ENCODE data around the gene AZU1.

DNA sequence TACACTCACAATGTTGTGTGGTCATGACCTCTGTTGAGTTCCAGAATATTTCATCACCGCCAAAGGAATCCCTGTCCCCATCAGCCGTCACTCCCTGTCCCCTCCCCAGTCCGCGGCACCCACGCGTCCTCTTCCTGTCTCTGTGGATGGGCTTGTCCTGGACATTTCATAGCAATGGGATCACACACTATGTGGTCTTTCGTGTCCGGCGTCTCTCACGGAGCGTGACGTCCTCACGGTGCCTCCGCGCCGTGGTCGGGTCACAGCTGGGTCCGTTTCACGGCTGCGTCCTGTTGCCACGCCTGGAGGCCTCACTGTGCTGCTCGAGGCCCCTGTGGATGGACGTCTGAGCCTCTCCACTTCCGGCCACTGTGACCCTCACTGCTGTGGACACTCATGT is 6.6 kb downstream of the AZU1 start:
- TF ChIP-seq, protein P1, sequence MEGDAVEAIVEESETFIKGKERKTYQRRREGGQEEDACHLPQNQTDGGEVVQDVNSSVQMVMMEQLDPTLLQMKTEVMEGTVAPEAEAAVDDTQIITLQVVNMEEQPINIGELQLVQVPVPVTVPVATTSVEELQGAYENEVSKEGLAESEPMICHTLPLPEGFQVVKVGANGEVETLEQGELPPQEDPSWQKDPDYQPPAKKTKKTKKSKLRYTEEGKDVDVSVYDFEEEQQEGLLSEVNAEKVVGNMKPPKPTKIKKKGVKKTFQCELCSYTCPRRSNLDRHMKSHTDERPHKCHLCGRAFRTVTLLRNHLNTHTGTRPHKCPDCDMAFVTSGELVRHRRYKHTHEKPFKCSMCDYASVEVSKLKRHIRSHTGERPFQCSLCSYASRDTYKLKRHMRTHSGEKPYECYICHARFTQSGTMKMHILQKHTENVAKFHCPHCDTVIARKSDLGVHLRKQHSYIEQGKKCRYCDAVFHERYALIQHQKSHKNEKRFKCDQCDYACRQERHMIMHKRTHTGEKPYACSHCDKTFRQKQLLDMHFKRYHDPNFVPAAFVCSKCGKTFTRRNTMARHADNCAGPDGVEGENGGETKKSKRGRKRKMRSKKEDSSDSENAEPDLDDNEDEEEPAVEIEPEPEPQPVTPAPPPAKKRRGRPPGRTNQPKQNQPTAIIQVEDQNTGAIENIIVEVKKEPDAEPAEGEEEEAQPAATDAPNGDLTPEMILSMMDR (IDR thresholded peaks at IDR 0.05) = no peak
- TF ChIP-seq POLR2A (IDR thresholded peaks at IDR 0.05) = no peak
- no peak for TF ChIP-seq EP300 (IDR thresholded peaks at IDR 0.05)
